ENCODE measurements around the gene UGT1A6.
"Not testable (repeated sequence)": the region's sequence is repeated elsewhere in the genome, so short reads cannot be mapped to it uniquely, and the experiment has no call there.

The UGT1A6 gene

DNA sequence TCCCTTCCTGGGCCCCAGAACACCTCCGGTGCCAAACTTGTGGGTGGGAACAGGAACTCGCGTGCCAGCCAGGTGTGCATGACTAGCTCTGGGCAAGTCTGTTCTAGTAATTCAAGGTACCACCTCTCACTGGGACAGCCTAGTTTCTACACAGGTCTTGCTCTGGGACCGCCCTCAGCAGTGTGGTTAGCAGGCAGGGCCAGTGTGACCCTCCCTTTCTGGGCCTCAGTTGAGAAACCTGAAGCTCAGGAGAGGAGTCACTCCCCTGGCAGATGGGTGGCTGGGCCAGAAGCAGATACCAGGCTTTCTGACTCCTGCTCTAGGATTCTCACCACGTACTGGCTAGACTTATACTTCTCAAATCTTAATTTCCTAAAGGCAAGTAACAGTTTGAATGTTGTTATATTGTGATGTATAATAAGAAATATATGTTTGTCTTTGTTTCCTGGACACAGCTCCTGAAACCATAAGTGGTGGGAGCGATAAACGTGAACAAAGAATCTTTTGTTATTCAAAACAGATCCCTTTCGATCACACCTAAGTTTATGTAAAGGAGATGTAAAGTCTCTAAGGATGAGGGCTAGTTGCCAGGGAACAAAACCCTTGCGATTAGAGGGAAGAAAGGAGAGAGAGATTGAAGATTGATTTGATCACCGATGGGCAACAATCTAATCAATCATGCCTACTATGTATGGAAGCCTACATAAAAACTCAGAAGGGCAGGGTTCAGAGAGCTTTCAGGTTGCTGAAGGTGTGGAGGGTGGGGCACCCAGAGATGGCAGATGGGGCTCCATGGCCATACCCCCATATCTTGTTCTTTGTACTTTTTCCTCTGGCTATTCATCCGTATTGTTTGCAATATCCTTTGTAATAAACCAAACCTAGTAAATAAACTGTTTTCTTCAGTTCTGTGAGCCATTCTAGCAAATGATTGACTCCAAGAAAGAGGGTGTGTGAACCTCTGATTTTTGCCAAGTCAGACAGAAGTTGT is 952 bp upstream of the UGT1A6 start:
- no peak for DNase-seq (ENCODE audit: low read depth)
- no peak overlapping the region for H3K4me3 ChIP-seq (ENCODE audit: control insufficient read depth, low read depth, low read length)
- TF ChIP-seq, protein P1, sequence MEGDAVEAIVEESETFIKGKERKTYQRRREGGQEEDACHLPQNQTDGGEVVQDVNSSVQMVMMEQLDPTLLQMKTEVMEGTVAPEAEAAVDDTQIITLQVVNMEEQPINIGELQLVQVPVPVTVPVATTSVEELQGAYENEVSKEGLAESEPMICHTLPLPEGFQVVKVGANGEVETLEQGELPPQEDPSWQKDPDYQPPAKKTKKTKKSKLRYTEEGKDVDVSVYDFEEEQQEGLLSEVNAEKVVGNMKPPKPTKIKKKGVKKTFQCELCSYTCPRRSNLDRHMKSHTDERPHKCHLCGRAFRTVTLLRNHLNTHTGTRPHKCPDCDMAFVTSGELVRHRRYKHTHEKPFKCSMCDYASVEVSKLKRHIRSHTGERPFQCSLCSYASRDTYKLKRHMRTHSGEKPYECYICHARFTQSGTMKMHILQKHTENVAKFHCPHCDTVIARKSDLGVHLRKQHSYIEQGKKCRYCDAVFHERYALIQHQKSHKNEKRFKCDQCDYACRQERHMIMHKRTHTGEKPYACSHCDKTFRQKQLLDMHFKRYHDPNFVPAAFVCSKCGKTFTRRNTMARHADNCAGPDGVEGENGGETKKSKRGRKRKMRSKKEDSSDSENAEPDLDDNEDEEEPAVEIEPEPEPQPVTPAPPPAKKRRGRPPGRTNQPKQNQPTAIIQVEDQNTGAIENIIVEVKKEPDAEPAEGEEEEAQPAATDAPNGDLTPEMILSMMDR (conservative IDR thresholded peaks at IDR 0.05; ENCODE audit: control insufficient read depth, insufficient read depth, low read depth, low read length) = no peak

DNA sequence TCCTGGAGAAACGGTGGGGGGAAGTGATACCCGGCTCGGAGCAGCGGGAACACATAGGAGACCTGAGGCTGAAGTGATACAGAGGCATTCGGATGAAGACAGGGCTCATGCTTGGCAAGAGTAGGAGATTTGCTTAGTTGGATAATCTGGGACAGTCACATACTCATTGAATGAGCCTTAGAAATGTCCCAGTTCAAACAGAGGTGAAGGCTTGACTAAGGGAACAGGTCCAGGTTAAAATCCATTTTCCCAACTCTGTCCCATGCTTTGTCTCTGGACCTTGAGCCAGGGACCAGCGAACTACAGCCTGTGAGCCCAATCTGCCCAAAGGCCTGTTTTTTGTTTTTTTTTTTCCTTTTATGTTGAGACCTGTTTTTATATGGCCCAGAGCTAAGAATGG is 1.3 kb downstream of the UGT1A6 start:
- no peak overlapping the region for H3K4me3 ChIP-seq (ENCODE audit: control insufficient read depth, low read depth, low read length)
- DNase-seq (ENCODE audit: low read depth) = no peak
- TF ChIP-seq, protein P1 (conservative IDR thresholded peaks at IDR 0.05; ENCODE audit: control insufficient read depth, insufficient read depth, low read depth, low read length) = no peak

DNA sequence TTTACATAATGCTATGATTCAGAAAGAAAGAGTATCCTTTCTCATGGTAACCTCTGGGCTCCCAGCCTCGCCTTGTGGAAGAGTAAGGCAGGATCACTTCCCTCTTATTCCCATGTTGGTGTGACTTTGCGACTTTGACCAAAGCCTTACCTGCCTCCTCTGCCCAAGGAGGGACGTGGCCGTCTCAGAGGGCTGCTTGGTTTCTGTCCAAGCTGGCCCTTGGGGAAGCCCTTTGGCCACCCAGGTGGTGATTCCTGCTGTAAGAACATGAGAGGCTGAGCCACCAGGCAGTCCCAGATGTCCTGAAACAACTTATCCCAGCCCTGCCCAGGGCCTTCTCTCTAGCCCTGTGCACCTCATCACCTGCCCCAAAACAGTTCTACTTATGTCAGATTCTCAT is 6.0 kb downstream of the UGT1A6 start:
- TF ChIP-seq, protein P1 (conservative IDR thresholded peaks at IDR 0.05; ENCODE audit: control insufficient read depth, insufficient read depth, low read depth, low read length) = no peak
- DNase-seq (ENCODE audit: low read depth) = no peak
- H3K4me3 ChIP-seq (ENCODE audit: control insufficient read depth, low read depth, low read length) = no peak overlapping the region

DNA sequence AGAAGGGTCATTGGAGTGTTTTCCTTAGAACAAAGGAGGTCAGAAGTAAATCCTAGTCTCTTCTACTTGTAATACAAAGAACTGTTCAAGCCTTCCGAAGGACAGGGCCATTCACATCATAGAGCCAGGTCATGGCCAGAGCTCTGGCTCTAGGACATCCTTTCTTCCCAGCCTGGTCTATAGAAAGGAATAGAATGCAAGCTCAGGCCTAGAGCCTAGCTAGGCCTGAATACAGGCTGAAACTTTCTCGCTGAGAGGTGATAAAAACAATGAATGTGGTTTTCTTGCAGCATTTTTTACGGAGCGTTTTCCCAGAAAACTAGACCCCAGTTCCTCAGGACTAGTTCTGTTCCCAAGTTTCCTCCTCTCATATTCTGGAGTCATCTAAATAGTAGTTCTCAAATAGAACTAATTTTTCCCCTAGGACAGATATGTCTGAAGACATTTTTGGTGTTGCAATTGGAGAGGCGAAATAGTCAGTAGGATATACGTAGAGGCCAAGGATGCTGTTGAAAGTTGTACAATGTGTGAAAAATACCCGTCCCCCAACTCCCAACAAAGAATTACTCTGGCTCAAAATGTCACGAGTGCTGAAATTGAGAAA is 6.8 kb downstream of the UGT1A6 start:
- TF ChIP-seq, protein P1 (conservative IDR thresholded peaks at IDR 0.05; ENCODE audit: control insufficient read depth, insufficient read depth, low read depth, low read length) = no peak
- no peak overlapping the region for H3K4me3 ChIP-seq (ENCODE audit: control insufficient read depth, low read depth, low read length)
- no peak for DNase-seq (ENCODE audit: low read depth)

DNA sequence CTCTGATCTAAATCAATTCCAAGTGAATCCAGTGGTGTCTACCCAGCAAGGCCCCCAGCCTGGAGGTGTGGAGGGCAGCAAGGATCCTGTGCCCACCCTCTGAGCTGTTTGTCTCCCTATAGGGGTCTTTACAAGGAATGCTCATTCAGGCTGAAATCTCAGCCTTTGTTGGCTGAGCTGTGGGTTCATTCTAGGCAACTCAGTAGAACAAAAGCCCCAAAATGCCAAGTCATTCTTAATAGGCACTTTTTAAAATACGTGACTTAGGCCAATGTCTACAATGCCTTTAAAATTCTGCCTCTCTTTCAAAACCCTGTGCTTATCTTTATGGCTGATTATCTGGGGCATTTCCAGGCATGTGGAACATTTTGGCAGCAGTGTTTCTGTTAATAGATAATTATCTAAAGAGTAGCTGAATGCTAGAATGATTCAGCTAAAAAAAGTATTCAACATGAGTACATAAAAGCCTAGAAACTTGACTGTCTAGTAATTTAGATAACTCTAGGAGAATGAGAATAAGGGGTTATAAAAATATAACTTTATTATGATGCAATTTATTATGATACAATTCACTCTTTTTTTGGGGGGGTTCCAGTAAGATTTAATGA is 7.4 kb downstream of the UGT1A6 start:
- no peak overlapping the region for H3K4me3 ChIP-seq (ENCODE audit: control insufficient read depth, low read depth, low read length)
- TF ChIP-seq, protein P1 (conservative IDR thresholded peaks at IDR 0.05; ENCODE audit: control insufficient read depth, insufficient read depth, low read depth, low read length) = no peak
- no peak for DNase-seq (ENCODE audit: low read depth)

DNA sequence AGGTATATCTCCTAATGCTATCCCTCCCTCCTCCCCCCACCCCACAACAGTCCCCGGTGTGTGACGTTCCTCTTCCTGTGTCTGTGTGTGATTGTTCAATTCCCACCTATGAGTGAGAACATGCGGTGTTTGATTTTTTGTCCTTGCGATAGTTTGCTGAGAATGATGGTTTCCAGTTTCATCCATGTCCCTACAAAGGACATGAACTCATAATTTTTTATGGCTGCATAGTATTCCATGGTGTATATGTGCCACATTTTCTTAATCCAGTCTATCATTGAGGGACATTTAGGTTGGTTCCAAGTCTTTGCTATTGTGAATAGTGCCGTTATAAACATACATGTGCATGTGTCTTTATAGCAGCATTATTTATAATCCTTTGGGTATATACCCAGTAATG is 8.2 kb downstream of the UGT1A6 start:
- H3K4me3 ChIP-seq (ENCODE audit: control insufficient read depth, low read depth, low read length); DNase-seq (ENCODE audit: low read depth): not testable (repeated sequence)

DNA sequence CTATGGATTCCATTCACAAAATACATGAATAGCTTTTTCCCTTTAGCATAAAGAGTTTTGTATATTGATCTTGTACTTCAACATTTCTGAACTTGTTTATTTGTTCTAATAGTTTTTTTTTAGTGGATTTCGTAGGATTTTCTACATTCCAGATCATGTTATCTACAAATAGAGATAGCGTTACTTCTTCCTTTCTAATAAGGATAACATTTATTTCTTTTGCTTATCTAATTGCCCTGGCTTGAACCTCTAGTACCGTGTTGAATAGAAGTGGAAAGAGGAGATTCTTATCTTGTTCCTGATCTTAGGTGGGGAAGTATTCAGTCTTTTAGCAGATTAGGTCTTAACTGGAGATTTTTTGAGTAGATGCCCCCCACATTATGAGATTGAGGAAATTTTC is 9.5 kb downstream of the UGT1A6 start:
- DNase-seq (ENCODE audit: low read depth) = no peak
- TF ChIP-seq, protein P1 (conservative IDR thresholded peaks at IDR 0.05; ENCODE audit: control insufficient read depth, insufficient read depth, low read depth, low read length) = no peak
- no peak overlapping the region for H3K4me3 ChIP-seq (ENCODE audit: control insufficient read depth, low read depth, low read length)
